Coronary artery (tissue), 2 donors: ENCODE data around the gene MSI2.

Source experiments
- DNase-seq: peaks from one replicate; pipeline ENCODE4 v3.0.0-alpha.2; 2017; ENCODE audit warnings: low spot score
- H3K27ac ChIP-seq, 2 donors: fragments of 200-600 bp; sonication (generic); one replicate each; pipeline ENCODE4 v1.5.1; 2016 to 2019
- H3K4me3 ChIP-seq: fragments of 200-600 bp; sonication (generic); 2 replicates; pipeline ENCODE4 v1.5.1; 2016; ENCODE audit warnings: mild to moderate bottlenecking, moderate library complexity
- CTCF ChIP-seq: fragments of 200-600 bp; sonication (generic); IDR thresholded peaks from one replicate; pipeline ENCODE4 v1.5.1; 2019; ENCODE audit warnings: antibody characterized with exemption

MSI2 gene

GRCh38 chr17:57269052-57269451, 12.7 kb downstream of the MSI2 start:
- H3K27ac ChIP-seq = no peak overlapping the region

GRCh38 chr17:57269598-57270255, 13.4 kb downstream of the MSI2 start:
- Histone ChIP-seq H3K27ac (no peak overlapping the region), H3K4me3 (no peak overlapping the region)
- no peak for DNase-seq
- no peak for TF ChIP-seq CTCF

More at GRCh38 chr17:57269052-57269451, 12.7 kb downstream of the MSI2 start:
- no peak overlapping the region for H3K4me3 ChIP-seq
- TF ChIP-seq CTCF = no peak
- no peak for DNase-seq

GRCh38 chr17:57270801-57271245, 14.5 kb downstream of the MSI2 start:
- TF ChIP-seq CTCF = no peak
- DNase-seq = no peak
- Histone ChIP-seq H3K4me3 (no peak overlapping the region), H3K27ac (no peak overlapping the region)

- H3K4me3 ChIP-seq = no peak overlapping the region
- H3K27ac ChIP-seq = no peak overlapping the region
- no peak for DNase-seq
- TF ChIP-seq CTCF = no peak
These were observed 15.5 kb downstream of the MSI2 start for GRCh38 chr17:57271821-57272220.

- Histone ChIP-seq H3K4me3 (no peak overlapping the region), H3K27ac (no peak overlapping the region)
- no peak for TF ChIP-seq CTCF
- no peak for DNase-seq
These were observed 17.2 kb downstream of the MSI2 start for GRCh38 chr17:57273490-57273889.

GRCh38 chr17:57274162-57274561, 17.8 kb downstream of the MSI2 start:
- no peak overlapping the region for H3K27ac ChIP-seq
- TF ChIP-seq CTCF = no peak
- DNase-seq = no peak

GRCh38 chr17:57275071-57275764, 18.9 kb downstream of the MSI2 start:
- DNase-seq = no peak
- TF ChIP-seq CTCF = no peak
- H3K27ac ChIP-seq = no peak overlapping the region

More at GRCh38 chr17:57274162-57274561, 17.8 kb downstream of the MSI2 start:
- no peak overlapping the region for H3K4me3 ChIP-seq

More at GRCh38 chr17:57275071-57275764, 18.9 kb downstream of the MSI2 start:
- no peak overlapping the region for H3K4me3 ChIP-seq
